Airway epithelial cell (primary cell): ENCODE measurements around the gene UFSP2. TPM values are rescaled to one million over a fixed set of nuclear protein-coding genes. Genes with fewer than 3 reads are reported as not detected.

ENCODE experiments used
- total RNA-seq: library from RNA; depleted of rRNA; stranded (reverse); fragments of >200 nt; gene quantifications from 2 replicates; pipeline ENCODE4 v1.2.3, GENCODE V29; 2015

Gene UFSP2
- total RNA-seq: 25.3 and 33.5 TPM in 2 replicates

GRCh38 chr4:185425647-185426352 is at the start of gene UFSP2:
Gene UFSP2 (minus strand): TSS chr4:185425964. CDS start chr4:185425868, 96 bp downstream.

GRCh38 chr4:185471235-185472102 is 45.7 kb upstream of the UFSP2 start, which contains the start of gene CCDC110:
Gene CCDC110 (minus strand): TSS chr4:185471733. CDS start chr4:185471683, 50 bp downstream.

GRCh38 chr4:185396724-185397385 is 28.9 kb downstream of the UFSP2 start, which contains the start of gene ANKRD37:
Gene ANKRD37 (plus strand): TSS chr4:185396841. CDS start chr4:185396924, 83 bp downstream.

GRCh38 chr4:185395238-185395955 is 30.4 kb downstream of the UFSP2 start, which contains the start of gene LRP2BP:
Gene LRP2BP (minus strand): TSS chr4:185395924. CDS start chr4:185378186, 17,738 bp downstream.

Other genes starting within 250 kb of the UFSP2 start
- gene CFAP97, start 222.0 kb downstream of the UFSP2 start, total RNA-seq: 21.9 and 23.5 TPM in 2 replicates
- gene SNX25, start 216.4 kb downstream of the UFSP2 start, total RNA-seq: 8.3 and 13.0 TPM in 2 replicates
- gene LRP2BP, start 30.0 kb downstream of the UFSP2 start, total RNA-seq: 0.07 and 0.19 TPM in 2 replicates
- gene ANKRD37, start 29.1 kb downstream of the UFSP2 start, total RNA-seq: 7.1 and 9.9 TPM in 2 replicates
- gene CCDC110, start 45.8 kb upstream of the UFSP2 start, total RNA-seq: 0.05 and 0.07 TPM in 2 replicates
- 0.07 and 0.56 TPM in 2 replicates for gene PDLIM3, start 109.5 kb upstream of the UFSP2 start, total RNA-seq